H9 (cell line): ENCODE data around the gene TAS1R1. TPM values are rescaled to one million over a fixed set of nuclear protein-coding genes. Genes with fewer than 3 reads are reported as not detected.

ENCODE experiments used
- DNase-seq: peaks from one replicate; pipeline ENCODE4 v3.0.0-alpha.2; 2017
- H2AFZ ChIP-seq: one replicate; pipeline ENCODE4 v1.6.1; 2013; ENCODE audit warnings: mild to moderate bottlenecking, low read length, control low read depth, moderate library complexity
- H2AK5ac ChIP-seq: 2 replicates; pipeline ENCODE4 v1.6.1; 2013; ENCODE audit warnings: low read length, control low read depth, mixed read lengths; ENCODE audit not compliant: insufficient read length
- H2BK120ac ChIP-seq: one replicate; pipeline ENCODE4 v1.6.1; 2013; ENCODE audit warnings: low read depth, mild to moderate bottlenecking, low read length, control low read depth, inconsistent platforms; ENCODE audit not compliant: poor library complexity, severe bottlenecking
- H2BK12ac ChIP-seq: 2 replicates; pipeline ENCODE4 v1.6.1; 2013; ENCODE audit warnings: low read length, control low read depth, mixed read lengths, low read depth; ENCODE audit not compliant: insufficient read length
- H2BK15ac ChIP-seq: 2 replicates; pipeline ENCODE4 v1.6.1; 2013; ENCODE audit warnings: low read depth, low read length, control low read depth
- H2BK20ac ChIP-seq: one replicate; pipeline ENCODE4 v1.6.1; 2013; ENCODE audit warnings: low read depth, mild to moderate bottlenecking, low read length, control low read depth, inconsistent platforms; ENCODE audit not compliant: poor library complexity, severe bottlenecking
- H2BK5ac ChIP-seq: 2 replicates; pipeline ENCODE4 v1.6.1; 2013; ENCODE audit warnings: low read length, control low read depth, mixed read lengths; ENCODE audit not compliant: insufficient read length
- H3K14ac ChIP-seq: 2 replicates; pipeline ENCODE4 v1.6.1; 2013; ENCODE audit warnings: low read length, control low read depth; ENCODE audit not compliant: insufficient read depth
- H3K18ac ChIP-seq: 2 replicates; pipeline ENCODE4 v1.6.1; 2013; ENCODE audit warnings: low read depth, mild to moderate bottlenecking, mixed read lengths, low read length, control low read depth; ENCODE audit not compliant: insufficient read length
- H3K23ac ChIP-seq: 2 replicates; pipeline ENCODE4 v1.6.1; 2013; ENCODE audit warnings: low read length, control low read depth, mixed read lengths, low read depth; ENCODE audit not compliant: insufficient read length
- H3K23me2 ChIP-seq: 2 replicates; pipeline ENCODE4 v1.6.1; 2013; ENCODE audit warnings: low read depth, mild to moderate bottlenecking, mixed read lengths, low read length, control low read depth; ENCODE audit not compliant: insufficient read length, poor library complexity, severe bottlenecking
- H3K27ac ChIP-seq: 2 replicates; pipeline ENCODE4 v1.5.1; 2013; ENCODE audit warnings: low read length, control low read depth, mixed read lengths, low read depth; ENCODE audit not compliant: insufficient read length
- H3K27me3 ChIP-seq: 2 replicates; pipeline ENCODE4 v1.6.1; 2013; ENCODE audit warnings: low read length, control low read depth, inconsistent platforms; ENCODE audit not compliant: insufficient read depth
- H3K4ac ChIP-seq: 2 replicates; pipeline ENCODE4 v1.6.1; 2013; ENCODE audit warnings: low read depth, mild to moderate bottlenecking, control low read depth, inconsistent platforms, low read length, moderate library complexity
- H3K4me1 ChIP-seq: 2 replicates; pipeline ENCODE4 v1.6.1; 2013; ENCODE audit warnings: low read length, control low read depth, inconsistent platforms; ENCODE audit not compliant: insufficient read depth
- H3K4me2 ChIP-seq: 2 replicates; pipeline ENCODE4 v1.6.1; 2013; ENCODE audit warnings: low read length, control low read depth, mixed read lengths; ENCODE audit not compliant: insufficient read length, insufficient read depth
- H3K56ac ChIP-seq: 2 replicates; pipeline ENCODE4 v1.6.1; 2013; ENCODE audit warnings: low read depth, mild to moderate bottlenecking, mixed read lengths, low read length, control low read depth; ENCODE audit not compliant: insufficient read length
- H3K79me1 ChIP-seq: 2 replicates; pipeline ENCODE4 v1.6.1; 2013; ENCODE audit warnings: low read depth, mild to moderate bottlenecking, moderate library complexity, low read length, control low read depth, inconsistent platforms; ENCODE audit not compliant: insufficient read depth, poor library complexity, severe bottlenecking
- H3K79me2 ChIP-seq: 2 replicates; pipeline ENCODE4 v1.6.1; 2013; ENCODE audit warnings: low read length, control low read depth, inconsistent platforms; ENCODE audit not compliant: insufficient read depth
- H3K9ac ChIP-seq: 2 replicates; pipeline ENCODE4 v1.6.1; 2013; ENCODE audit warnings: low read length, control low read depth, mixed read lengths; ENCODE audit not compliant: insufficient read length; ENCODE audit errors: extremely low read depth
- H3K9me3 ChIP-seq: one replicate; pipeline ENCODE4 v1.6.1; 2013; ENCODE audit warnings: low read depth, low read length, inconsistent platforms; ENCODE audit not compliant: control insufficient read depth
- H3T11ph ChIP-seq: one replicate; pipeline ENCODE4 v1.6.1; 2013; ENCODE audit warnings: mild to moderate bottlenecking, low read length, control low read depth, inconsistent platforms
- H4K20me1 ChIP-seq: one replicate; pipeline ENCODE4 v1.6.1; 2013; ENCODE audit not compliant: control insufficient read depth, insufficient read length, insufficient read depth
- H4K5ac ChIP-seq: 2 replicates; pipeline ENCODE4 v1.6.1; 2013; ENCODE audit warnings: low read depth, mild to moderate bottlenecking, mixed read lengths, low read length, control low read depth; ENCODE audit not compliant: insufficient read length
- H4K8ac ChIP-seq: replicated peaks from 2 replicates; pipeline ENCODE4 v1.6.1; 2013; ENCODE audit warnings: low read length, control low read depth, mixed read lengths, low read depth; ENCODE audit not compliant: insufficient read length
- H4K91ac ChIP-seq: 2 replicates; pipeline ENCODE4 v1.6.1; 2013; ENCODE audit warnings: low read depth, mild to moderate bottlenecking, moderate library complexity, mixed read lengths, low read length, control low read depth; ENCODE audit not compliant: insufficient read length
- H3K27ac Mint-ChIP-seq, 3 experiments: 2 replicates in 2 of 3; 3 replicates in 1 of 3; pipeline ENCODE4 v1.8.0; 2020 to 2021; ENCODE audit warnings: mixed read lengths in 3 of 3, mild to moderate bottlenecking in 1 of 3, moderate library complexity in 1 of 3
- H3K27me3 Mint-ChIP-seq: 2 replicates; pipeline ENCODE4 v1.8.0; 2021; ENCODE audit warnings: low read depth, mild to moderate bottlenecking, moderate library complexity, mixed read lengths
- H3K36me3 Mint-ChIP-seq, 3 experiments: 2 replicates in 2 of 3; 3 replicates in 1 of 3; pipeline ENCODE4 v1.8.0; 2020 to 2021; ENCODE audit warnings: low read depth in 3 of 3, mixed read lengths in 3 of 3; ENCODE audit not compliant: insufficient read depth in 1 of 3
- H3K4me1 Mint-ChIP-seq, 2 experiments: 2 replicates each; pipeline ENCODE4 v1.8.0; 2020; ENCODE audit warnings: mixed read lengths in 2 of 2
- H3K4me3 Mint-ChIP-seq, 2 experiments: 2 replicates in 1 of 2; 3 replicates in 1 of 2; pipeline ENCODE4 v1.8.0; 2020 to 2021; ENCODE audit warnings: mild to moderate bottlenecking in 2 of 2, mixed read lengths in 2 of 2, moderate library complexity in 1 of 2
- H3K9me3 Mint-ChIP-seq, 2 experiments: 2 replicates in 1 of 2; 3 replicates in 1 of 2; pipeline ENCODE4 v1.8.0; 2020; ENCODE audit warnings: mild to moderate bottlenecking in 2 of 2, mixed read lengths in 2 of 2, moderate library complexity in 1 of 2
- WGBS: extraction: QIAGEN DNeasy Blood & Tissue Kit; methylation state at CpG from one replicate; pipeline ENCODE4 v1.1.7; 2013; ENCODE audit warnings: missing lambda C conversion rate, low lambda C conversion rate, mixed read lengths; ENCODE audit not compliant: insufficient read length; ENCODE audit errors: extremely low coverage; 5-methylcytosine and 5-hydroxymethylcytosine counted together
- total RNA-seq: library from RNA; stranded (reverse); gene quantifications from 2 replicates; pipeline ENCODE4 v1.2.1, GENCODE V29; 2021
- TF ChIP-seq, protein P1 (sequence below): fragments of 200-600 bp; sonication (generic); conservative IDR thresholded peaks from 3 replicates; pipeline ENCODE4 v1.8.0; 2021; ENCODE audit warnings: antibody characterized with exemption, mild to moderate bottlenecking

Gene TAS1R1
- total RNA-seq, 1 experiment from 2014 or later, result not detected

DNA sequence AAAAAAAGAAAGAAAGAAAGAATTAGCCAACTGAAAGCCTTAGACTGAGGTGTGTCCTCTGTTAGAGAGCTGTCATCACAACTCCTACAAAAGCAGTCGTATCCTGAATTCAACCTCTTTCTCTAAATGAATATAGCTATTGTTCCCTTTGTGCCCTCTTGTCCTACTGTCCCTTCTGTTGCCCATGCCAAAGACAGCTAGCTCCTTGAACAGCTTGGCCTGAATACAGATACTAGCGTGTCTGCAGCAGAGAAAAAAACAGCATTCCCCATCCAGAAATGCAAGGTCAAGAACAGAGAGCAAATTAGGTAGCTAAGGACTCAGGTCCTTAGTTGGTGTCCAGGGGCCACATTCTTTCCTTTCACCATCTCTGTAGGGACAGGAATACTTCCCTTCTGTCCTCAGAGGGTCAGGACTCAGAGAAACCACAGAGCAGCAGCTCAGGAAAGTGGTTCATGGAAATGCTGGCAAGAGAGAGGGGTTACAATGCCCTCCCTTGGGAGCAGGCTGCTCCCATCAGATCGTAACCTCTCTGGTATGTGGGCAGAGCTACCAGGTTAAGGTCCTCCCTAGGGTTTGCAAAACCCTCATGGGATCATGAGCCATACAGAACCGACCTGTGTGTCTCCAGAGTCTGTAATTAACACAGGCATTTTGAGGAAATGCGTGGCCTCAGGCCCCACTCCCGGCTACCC is 22.9 kb downstream of the TAS1R1 start:
- H3K56ac ChIP-seq, result no peak overlapping the region
- H3K79me2 ChIP-seq, result no peaks in the 10 kb centered on the region
- TF ChIP-seq, protein P1, sequence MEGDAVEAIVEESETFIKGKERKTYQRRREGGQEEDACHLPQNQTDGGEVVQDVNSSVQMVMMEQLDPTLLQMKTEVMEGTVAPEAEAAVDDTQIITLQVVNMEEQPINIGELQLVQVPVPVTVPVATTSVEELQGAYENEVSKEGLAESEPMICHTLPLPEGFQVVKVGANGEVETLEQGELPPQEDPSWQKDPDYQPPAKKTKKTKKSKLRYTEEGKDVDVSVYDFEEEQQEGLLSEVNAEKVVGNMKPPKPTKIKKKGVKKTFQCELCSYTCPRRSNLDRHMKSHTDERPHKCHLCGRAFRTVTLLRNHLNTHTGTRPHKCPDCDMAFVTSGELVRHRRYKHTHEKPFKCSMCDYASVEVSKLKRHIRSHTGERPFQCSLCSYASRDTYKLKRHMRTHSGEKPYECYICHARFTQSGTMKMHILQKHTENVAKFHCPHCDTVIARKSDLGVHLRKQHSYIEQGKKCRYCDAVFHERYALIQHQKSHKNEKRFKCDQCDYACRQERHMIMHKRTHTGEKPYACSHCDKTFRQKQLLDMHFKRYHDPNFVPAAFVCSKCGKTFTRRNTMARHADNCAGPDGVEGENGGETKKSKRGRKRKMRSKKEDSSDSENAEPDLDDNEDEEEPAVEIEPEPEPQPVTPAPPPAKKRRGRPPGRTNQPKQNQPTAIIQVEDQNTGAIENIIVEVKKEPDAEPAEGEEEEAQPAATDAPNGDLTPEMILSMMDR, result no peak
- H2AFZ ChIP-seq, result no peak overlapping the region
- no peak overlapping the region for H4K5ac ChIP-seq
- H4K20me1 ChIP-seq, result no peaks in the 10 kb centered on the region
- no peak overlapping the region for H3K23ac ChIP-seq
- no peak overlapping the region for H4K8ac ChIP-seq
- H2BK120ac ChIP-seq, result no peak overlapping the region
- H3K14ac ChIP-seq, result no peak overlapping the region
- no peak overlapping the region for H2BK12ac ChIP-seq
- no CpG with 5 or more reads among the region's 6 CpGs for WGBS
- no peak for DNase-seq
- peaks cover 7% of the 10 kb centered on the region for H3K23me2 ChIP-seq
- Mint-ChIP-seq H3K36me3 (peaks cover 0 to 9% (median 2%) of the 10 kb centered on the region in 3 experiments; a peak in 4 of 7 replicates), H3K27me3 (peaks cover 17% of the 10 kb centered on the region), H3K9me3 (no peaks in the 10 kb centered on the region; a peak in 1 of 5 replicates), H3K27ac (no peak overlapping the region), H3K4me1 (peaks cover 16 to 17% of the 10 kb centered on the region in 2 experiments), H3K4me3 (peak overlapping the region in 1 of 2 experiments; percentile 4; a peak in 1 of 5 replicates)
- H3K27ac ChIP-seq, result no peak overlapping the region
- no peak overlapping the region for H2AK5ac ChIP-seq
- no peak overlapping the region for H3K4me2 ChIP-seq
- H3K18ac ChIP-seq, result no peak overlapping the region
- H3T11ph ChIP-seq, result no peak overlapping the region
- no peak overlapping the region for H4K91ac ChIP-seq
- no peaks in the 10 kb centered on the region; the same call in 1 of the 2 replicates for H3K4me1 ChIP-seq
- H3K79me1 ChIP-seq, result peaks cover 4% of the 10 kb centered on the region
- H3K4ac ChIP-seq, result no peak overlapping the region
- H3K9me3 ChIP-seq, result no peaks in the 10 kb centered on the region
- no peaks in the 10 kb centered on the region for H3K27me3 ChIP-seq
- no peak overlapping the region for H2BK5ac ChIP-seq
- no peak overlapping the region for H2BK20ac ChIP-seq
- H2BK15ac ChIP-seq, result no peak overlapping the region
- H3K9ac ChIP-seq, result no peak overlapping the region
